K562 (cell line): ENCODE measurements around the gene GSK3B.

Experiments
- BHLHE40 ChIP-seq: IDR thresholded peaks from 2 replicates; pipeline ENCODE4 v1.6.1; 2011; ENCODE audit warnings: low read length, improper control_type of control experiment
- BRF2 ChIP-seq: IDR thresholded peaks from 3 replicates; pipeline ENCODE4 v1.6.1; 2011; ENCODE audit warnings: borderline replicate concordance, mild to moderate bottlenecking; ENCODE audit not compliant: insufficient read length, insufficient read depth
- CREB1 ChIP-seq, 2 experiments: sonication (generic) in 1 of 2; formaldehyde crosslinking in 1 of 2; IDR thresholded peaks; 2 replicates each; pipeline versions ENCODE4 v1.6.1 to v1.8.0; 2012 to 2022; ENCODE audit warnings: inconsistent platforms in 1 of 2, mild to moderate bottlenecking in 1 of 2, missing genetic modification reagents in 1 of 2, moderate library complexity in 1 of 2
- JUND ChIP-seq, 2 experiments: IDR thresholded peaks; 2 replicates in 1 of 2; 3 replicates in 1 of 2; pipeline ENCODE4 v1.6.1; 2011; ENCODE audit warnings: borderline replicate concordance in 2 of 2, low read depth in 2 of 2, low read length in 2 of 2, improper control_type of control experiment in 1 of 2, missing biosample characterization in 1 of 2, missing genetic modification characterization in 1 of 2, missing genetic modification reagents in 1 of 2
- MYBL2 ChIP-seq, 2 experiments: fragments of 450-650 bp in 1 of 2; sonication (generic) in 1 of 2; formaldehyde crosslinking in 1 of 2; IDR thresholded peaks; 2 replicates each; pipeline versions ENCODE4 v1.6.1 to v1.8.1; 2017 to 2022; ENCODE audit warnings: borderline replicate concordance in 1 of 2, inconsistent platforms in 1 of 2, low read depth in 1 of 2, mild to moderate bottlenecking in 1 of 2, missing genetic modification reagents in 1 of 2, moderate library complexity in 1 of 2
- MYNN ChIP-seq, 2 experiments: sonication (generic); formaldehyde crosslinking in 1 of 2; IDR thresholded peaks; 2 replicates each; pipeline versions ENCODE4 v1.5.0 to v1.6.1; 2016 to 2020; ENCODE audit warnings: antibody characterized with exemption in 1 of 2, missing genetic modification reagents in 1 of 2
- POLR2A ChIP-seq: fragments of 450-650 bp; conservative IDR thresholded peaks from 2 replicates; pipeline ENCODE4 v1.6.1; 2016
- POLR2AphosphoS5 ChIP-seq: IDR thresholded peaks from 2 replicates; pipeline ENCODE4 v1.6.1; 2011; ENCODE audit warnings: mild to moderate bottlenecking, low read depth, low read length, moderate library complexity; ENCODE audit not compliant: control insufficient read depth, insufficient read depth
- PTBP1 ChIP-seq: fragments of 200-400 bp; formaldehyde crosslinking; IDR thresholded peaks from 2 replicates; pipeline ENCODE4 v1.6.1; 2017; ENCODE audit warnings: low read depth, low read length
- RCOR1 ChIP-seq, 2 experiments: IDR thresholded peaks; 2 replicates each; pipeline ENCODE4 v1.6.1; 2012; ENCODE audit warnings: low read depth in 2 of 2, low read length in 2 of 2, borderline replicate concordance in 1 of 2, improper control_type of control experiment in 1 of 2
- REST ChIP-seq, 2 experiments: fragments of 450-650 bp; formaldehyde crosslinking in 1 of 2; IDR thresholded peaks; 2 replicates each; pipeline versions ENCODE4 v1.4.0 to v1.6.1; 2014 to 2020; ENCODE audit warnings: mild to moderate bottlenecking in 2 of 2, borderline replicate concordance in 1 of 2, low read depth in 1 of 2
- SIN3B ChIP-seq: fragments of 450-650 bp; IDR thresholded peaks from 2 replicates; pipeline ENCODE4 v1.6.1; 2017; ENCODE audit warnings: low read depth, mild to moderate bottlenecking, moderate library complexity
- ZBTB7A ChIP-seq: IDR thresholded peaks from 2 replicates; pipeline ENCODE4 v1.6.1; 2011; ENCODE audit warnings: low read depth, mild to moderate bottlenecking, low read length, moderate library complexity, borderline replicate concordance; ENCODE audit not compliant: control insufficient read depth
- TF ChIP-seq, protein P1 (sequence below), 3 experiments: IDR thresholded peaks in 2 of 3; conservative IDR thresholded peaks in 1 of 3; 2 replicates each; pipeline ENCODE4 v1.5.1; 2011 to 2012; ENCODE audit warnings: low read length in 3 of 3, mild to moderate bottlenecking in 3 of 3, control low read depth in 2 of 3, improper control_type of control experiment in 1 of 3, inconsistent platforms in 1 of 3, low read depth in 1 of 3, mixed read lengths in 1 of 3, moderate library complexity in 1 of 3; ENCODE audit not compliant: insufficient read depth in 2 of 3

GRCh38 chr3:119937229-119937628 is 157.0 kb downstream of the GSK3B start:
- no peak for TF ChIP-seq CREB1 (IDR thresholded peaks at IDR 0.05)
- no peak for TF ChIP-seq CREB1 (CRISPR knock-in tag; IDR thresholded peaks at IDR 0.05)
- TF ChIP-seq, protein P1, sequence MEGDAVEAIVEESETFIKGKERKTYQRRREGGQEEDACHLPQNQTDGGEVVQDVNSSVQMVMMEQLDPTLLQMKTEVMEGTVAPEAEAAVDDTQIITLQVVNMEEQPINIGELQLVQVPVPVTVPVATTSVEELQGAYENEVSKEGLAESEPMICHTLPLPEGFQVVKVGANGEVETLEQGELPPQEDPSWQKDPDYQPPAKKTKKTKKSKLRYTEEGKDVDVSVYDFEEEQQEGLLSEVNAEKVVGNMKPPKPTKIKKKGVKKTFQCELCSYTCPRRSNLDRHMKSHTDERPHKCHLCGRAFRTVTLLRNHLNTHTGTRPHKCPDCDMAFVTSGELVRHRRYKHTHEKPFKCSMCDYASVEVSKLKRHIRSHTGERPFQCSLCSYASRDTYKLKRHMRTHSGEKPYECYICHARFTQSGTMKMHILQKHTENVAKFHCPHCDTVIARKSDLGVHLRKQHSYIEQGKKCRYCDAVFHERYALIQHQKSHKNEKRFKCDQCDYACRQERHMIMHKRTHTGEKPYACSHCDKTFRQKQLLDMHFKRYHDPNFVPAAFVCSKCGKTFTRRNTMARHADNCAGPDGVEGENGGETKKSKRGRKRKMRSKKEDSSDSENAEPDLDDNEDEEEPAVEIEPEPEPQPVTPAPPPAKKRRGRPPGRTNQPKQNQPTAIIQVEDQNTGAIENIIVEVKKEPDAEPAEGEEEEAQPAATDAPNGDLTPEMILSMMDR (IDR thresholded peaks at IDR 0.05 in 2 of 3, conservative IDR thresholded peaks at IDR 0.05 in 1 of 3; ENCODE audit: insufficient read depth in 2 of 3, low read depth in 1 of 3, low read length in 3 of 3), result no peak
- TF ChIP-seq REST (IDR thresholded peaks at IDR 0.05; ENCODE audit: borderline replicate concordance), result no peak
- no peak for TF ChIP-seq REST (CRISPR knock-in tag; IDR thresholded peaks at IDR 0.05; ENCODE audit: low read depth)
- TF ChIP-seq SIN3B, result no peak
- TF ChIP-seq MYNN (IDR thresholded peaks at IDR 0.05), result no peak
- TF ChIP-seq MYNN (CRISPR knock-in tag; IDR thresholded peaks at IDR 0.05), result no peak
- no peak for TF ChIP-seq BHLHE40
- no peak for TF ChIP-seq POLR2A
- no peak for TF ChIP-seq POLR2AphosphoS5
- no peak for TF ChIP-seq ZBTB7A
- TF ChIP-seq RCOR1 (IDR thresholded peaks at IDR 0.05; ENCODE audit: borderline replicate concordance in 1 of 2, low read depth in 2 of 2, low read length in 2 of 2), result no peak
- no peak for TF ChIP-seq JUND (IDR thresholded peaks at IDR 0.05; ENCODE audit: borderline replicate concordance, low read depth, low read length)
- no peak for TF ChIP-seq JUND (tag; IDR thresholded peaks at IDR 0.05; ENCODE audit: borderline replicate concordance, low read depth, low read length)
- no peak for TF ChIP-seq BRF2
- TF ChIP-seq MYBL2 (IDR thresholded peaks at IDR 0.05; ENCODE audit: low read depth), result no peak
- no peak for TF ChIP-seq MYBL2 (CRISPR knock-in tag; IDR thresholded peaks at IDR 0.05; ENCODE audit: borderline replicate concordance)
- TF ChIP-seq PTBP1, result no peak
